HepG2 (cell line): ENCODE data around the gene DHRS11. TPM values are rescaled to one million over a fixed set of nuclear protein-coding genes. Genes with fewer than 3 reads are reported as not detected.

Source experiments
- CAMTA2 ChIP-seq: sonication (generic); formaldehyde crosslinking; IDR thresholded peaks from 2 replicates; pipeline ENCODE4 v1.4.0; 2020; ENCODE audit warnings: mild to moderate bottlenecking, missing genetic modification reagents, borderline replicate concordance
- CREBL2 ChIP-seq: sonication (generic); formaldehyde crosslinking; IDR thresholded peaks from 2 replicates; pipeline ENCODE4 v1.8.1; 2023; ENCODE audit warnings: missing genetic modification reagents, mild to moderate bottlenecking, borderline replicate concordance
- E2F5 ChIP-seq: sonication (generic); formaldehyde crosslinking; conservative IDR thresholded peaks from 2 replicates; pipeline ENCODE4 v1.4.0; 2020; ENCODE audit warnings: missing genetic modification reagents
- FOXC1 ChIP-seq: sonication (generic); formaldehyde crosslinking; IDR thresholded peaks from 2 replicates; pipeline ENCODE4 v1.8.0; 2022; ENCODE audit warnings: mild to moderate bottlenecking, missing genetic modification reagents, borderline replicate concordance
- GRHL1 ChIP-seq: sonication (generic); formaldehyde crosslinking; conservative IDR thresholded peaks from 2 replicates; pipeline ENCODE4 v1.8.0; 2022; ENCODE audit warnings: missing genetic modification reagents
- KAT7 ChIP-seq: IDR thresholded peaks from 2 replicates; pipeline ENCODE4 v1.6.1; 2018; ENCODE audit warnings: borderline replicate concordance, missing compliant biosample characterization
- MLLT10 ChIP-seq: sonication (generic); formaldehyde crosslinking; IDR thresholded peaks from 2 replicates; pipeline ENCODE4 v1.4.0; 2020; ENCODE audit warnings: missing genetic modification reagents
- MLXIP ChIP-seq: sonication (generic); formaldehyde crosslinking; IDR thresholded peaks from 2 replicates; pipeline ENCODE4 v1.9.0; 2021; ENCODE audit warnings: missing genetic modification reagents, borderline replicate concordance
- MYC ChIP-seq: sonication (generic); formaldehyde crosslinking; IDR thresholded peaks from 2 replicates; pipeline ENCODE4 v1.9.0; 2021; ENCODE audit warnings: missing genetic modification reagents, borderline replicate concordance
- NCOA1 ChIP-seq: sonication (generic); formaldehyde crosslinking; IDR thresholded peaks from 2 replicates; pipeline ENCODE4 v1.9.0; 2021; ENCODE audit warnings: missing genetic modification reagents
- ONECUT2 ChIP-seq: sonication (generic); formaldehyde crosslinking; IDR thresholded peaks from 2 replicates; pipeline ENCODE4 v1.4.0; 2020; ENCODE audit warnings: missing genetic modification reagents
- PCBP2 ChIP-seq: fragments of 200-400 bp; formaldehyde crosslinking; optimal IDR thresholded peaks from 2 replicates; pipeline ENCODE3; 2018; ENCODE audit warnings: low read length, low read depth; ENCODE audit not compliant: poor library complexity, severe bottlenecking
- THAP8 ChIP-seq: sonication (generic); formaldehyde crosslinking; IDR thresholded peaks from 2 replicates; pipeline ENCODE4 v1.5.1; 2020; ENCODE audit warnings: missing genetic modification reagents, mild to moderate bottlenecking, borderline replicate concordance
- ZFYVE20 ChIP-seq: sonication (generic); formaldehyde crosslinking; IDR thresholded peaks from 2 replicates; pipeline ENCODE4 v1.8.0; 2023; ENCODE audit warnings: low read depth, mild to moderate bottlenecking, moderate library complexity, missing genetic modification reagents, borderline replicate concordance
- ZGPAT ChIP-seq: IDR thresholded peaks from 2 replicates; pipeline ENCODE4 v1.6.1; 2016; ENCODE audit warnings: mild to moderate bottlenecking
- ZNF276 ChIP-seq: sonication (generic); formaldehyde crosslinking; IDR thresholded peaks from 2 replicates; pipeline ENCODE4 v1.4.0; 2020; ENCODE audit warnings: mild to moderate bottlenecking, low read depth, missing genetic modification reagents
- ZNF282 ChIP-seq: fragments of 450-650 bp; IDR thresholded peaks from 2 replicates; pipeline ENCODE4 v1.6.1; 2018; ENCODE audit not compliant: partially characterized antibody
- ZNF577 ChIP-seq: sonication (generic); formaldehyde crosslinking; IDR thresholded peaks from 2 replicates; pipeline ENCODE4 v1.4.0; 2020; ENCODE audit warnings: mild to moderate bottlenecking, low read depth, missing genetic modification reagents, borderline replicate concordance
- polyA plus RNA-seq, 8 experiments: library from polyadenylated mRNA; depleted of rRNA in 3 of 8; stranded (reverse) in 7 of 8; unstranded in 1 of 8; fragments of >200 nt; fragmentation: Illumina TruSeq in 4 of 8; extraction: Trizol in 4 of 8; gene quantifications; 2 replicates each; pipeline versions ENCODE4 v1.2.1 to v1.2.3, GENCODE V29; 2011 to 2016; ENCODE audit warnings: low read depth in 4 of 8, missing spikeins in 1 of 8, mixed read lengths in 1 of 8; ENCODE audit not compliant: insufficient read depth in 1 of 8
- total RNA-seq, 5 experiments: library from RNA; depleted of rRNA; stranded (reverse); fragments of >200 nt; fragmentation: Illumina TruSeq; extraction: Trizol; gene quantifications; 2 replicates each; pipeline ENCODE4 v1.2.3, GENCODE V29; 2016; ENCODE audit warnings: low read depth in 1 of 5

DHRS11 gene
- total and polyA plus RNA-seq, 2 of the 13 experiments (the other 11 are each of a cell fraction or from before 2014, with no cell fraction given) = 28.4 to 41.9 TPM

GRCh38 chr17:36601303-36602029, 9.8 kb downstream of the DHRS11 start, which contains the start of gene MRM1 (continued):
- TF ChIP-seq CREBL2 (peak; percentile 80; the same call in 1 of the 2 replicates), ONECUT2 (no peak), FOXC1 (CRISPR knock-in tag) (peak; percentile 82; the same call in 1 of the 2 replicates), ZNF282 (no peak), ZNF577 (CRISPR knock-in tag) (no peak), MLLT10 (CRISPR knock-in tag) (no peak), ZNF276 (no peak), CAMTA2 (CRISPR knock-in tag) (peak; percentile 91; the same call in 1 of the 2 replicates), MYC (peak; percentile 99), ZFYVE20 (CRISPR knock-in tag) (no peak), GRHL1 (no peak), MLXIP (no peak), E2F5 (CRISPR knock-in tag) (0 out of 2 replicates have a peak, but pooled peaks have one; percentile 55), PCBP2 (no peak), NCOA1 (CRISPR knock-in tag) (peak; percentile 70), THAP8 (CRISPR knock-in tag) (no peak), KAT7 (no peak; the same call in 1 of the 2 replicates), ZGPAT (CRISPR knock-in tag) (peak; percentile 73)
